ENCODE results near the gene HPS1.

DNA sequence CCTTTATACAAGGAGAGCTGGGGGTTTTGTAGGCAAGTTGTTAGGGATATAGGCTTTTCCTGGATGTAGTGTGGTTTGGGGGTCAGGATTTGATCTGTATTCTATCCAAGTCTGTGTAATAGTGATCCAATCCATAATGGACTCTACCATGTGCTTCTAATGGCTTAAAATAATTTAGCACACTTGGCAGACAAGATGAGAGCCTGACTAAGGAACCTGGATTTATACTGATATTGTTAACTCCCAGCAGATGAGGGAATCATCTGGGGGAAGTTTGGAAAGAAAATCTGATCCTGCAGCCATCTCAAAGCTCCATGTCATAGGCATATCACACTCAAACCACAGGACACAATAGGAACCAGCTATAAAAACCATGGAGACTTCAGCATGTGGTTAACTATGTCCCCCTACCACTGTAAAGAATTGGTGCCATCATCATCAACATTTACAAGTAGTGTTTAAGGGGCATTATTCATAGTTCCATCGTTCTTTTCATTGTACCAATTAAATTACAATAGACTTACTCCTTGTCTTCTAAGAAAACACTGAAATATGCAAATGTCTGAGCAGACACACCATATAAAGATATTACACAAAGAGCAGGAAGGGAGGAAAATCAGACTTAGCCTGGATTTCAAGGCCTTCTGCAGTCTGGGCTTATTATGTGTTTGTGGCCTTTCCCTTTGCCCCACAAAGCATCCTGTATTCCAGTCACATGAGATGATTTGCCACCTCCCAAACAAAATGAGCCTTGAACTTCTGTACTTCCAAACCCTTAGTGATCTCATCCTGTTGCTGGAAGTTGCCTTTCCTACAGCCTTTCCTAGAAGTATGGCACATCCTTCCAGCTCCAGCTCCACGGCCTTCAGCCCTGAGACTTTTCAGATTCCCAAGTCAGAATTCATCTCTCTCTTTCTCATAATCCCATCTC lies 22.5 kb upstream of the HPS1 start:
- TF ChIP-seq, protein P1, sequence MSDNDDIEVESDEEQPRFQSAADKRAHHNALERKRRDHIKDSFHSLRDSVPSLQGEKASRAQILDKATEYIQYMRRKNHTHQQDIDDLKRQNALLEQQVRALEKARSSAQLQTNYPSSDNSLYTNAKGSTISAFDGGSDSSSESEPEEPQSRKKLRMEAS (IDR thresholded peaks at IDR 0.05) = no peak
- no peak for TF ChIP-seq ZBTB7A (IDR thresholded peaks at IDR 0.05; ENCODE audit: low read depth)
- TF ChIP-seq RAD21 (IDR thresholded peaks at IDR 0.05; ENCODE audit: low read depth) = no peak
- TF ChIP-seq EP300 (IDR thresholded peaks at IDR 0.05; ENCODE audit: borderline replicate concordance) = no peak
- TF ChIP-seq USF1 (IDR thresholded peaks at IDR 0.05) = no peak
- no peak for TF ChIP-seq NFIC (IDR thresholded peaks at IDR 0.05)
- no peak for TF ChIP-seq YY1 (IDR thresholded peaks at IDR 0.05; ENCODE audit: low read depth)
- no peak for TF ChIP-seq TEAD4 (IDR thresholded peaks at IDR 0.05)
- no peak for TF ChIP-seq FOXM1 (IDR thresholded peaks at IDR 0.05; ENCODE audit: borderline replicate concordance, low read depth)
- no peak for TF ChIP-seq EGR1 (IDR thresholded peaks at IDR 0.05)
- TF ChIP-seq, protein P2, sequence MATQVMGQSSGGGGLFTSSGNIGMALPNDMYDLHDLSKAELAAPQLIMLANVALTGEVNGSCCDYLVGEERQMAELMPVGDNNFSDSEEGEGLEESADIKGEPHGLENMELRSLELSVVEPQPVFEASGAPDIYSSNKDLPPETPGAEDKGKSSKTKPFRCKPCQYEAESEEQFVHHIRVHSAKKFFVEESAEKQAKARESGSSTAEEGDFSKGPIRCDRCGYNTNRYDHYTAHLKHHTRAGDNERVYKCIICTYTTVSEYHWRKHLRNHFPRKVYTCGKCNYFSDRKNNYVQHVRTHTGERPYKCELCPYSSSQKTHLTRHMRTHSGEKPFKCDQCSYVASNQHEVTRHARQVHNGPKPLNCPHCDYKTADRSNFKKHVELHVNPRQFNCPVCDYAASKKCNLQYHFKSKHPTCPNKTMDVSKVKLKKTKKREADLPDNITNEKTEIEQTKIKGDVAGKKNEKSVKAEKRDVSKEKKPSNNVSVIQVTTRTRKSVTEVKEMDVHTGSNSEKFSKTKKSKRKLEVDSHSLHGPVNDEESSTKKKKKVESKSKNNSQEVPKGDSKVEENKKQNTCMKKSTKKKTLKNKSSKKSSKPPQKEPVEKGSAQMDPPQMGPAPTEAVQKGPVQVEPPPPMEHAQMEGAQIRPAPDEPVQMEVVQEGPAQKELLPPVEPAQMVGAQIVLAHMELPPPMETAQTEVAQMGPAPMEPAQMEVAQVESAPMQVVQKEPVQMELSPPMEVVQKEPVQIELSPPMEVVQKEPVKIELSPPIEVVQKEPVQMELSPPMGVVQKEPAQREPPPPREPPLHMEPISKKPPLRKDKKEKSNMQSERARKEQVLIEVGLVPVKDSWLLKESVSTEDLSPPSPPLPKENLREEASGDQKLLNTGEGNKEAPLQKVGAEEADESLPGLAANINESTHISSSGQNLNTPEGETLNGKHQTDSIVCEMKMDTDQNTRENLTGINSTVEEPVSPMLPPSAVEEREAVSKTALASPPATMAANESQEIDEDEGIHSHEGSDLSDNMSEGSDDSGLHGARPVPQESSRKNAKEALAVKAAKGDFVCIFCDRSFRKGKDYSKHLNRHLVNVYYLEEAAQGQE (IDR thresholded peaks at IDR 0.05; ENCODE audit: low read depth) = no peak
- TF ChIP-seq TAF1 (IDR thresholded peaks at IDR 0.05; ENCODE audit: low read depth) = no peak
- no peak for TF ChIP-seq CEBPB (IDR thresholded peaks at IDR 0.05)
- TF ChIP-seq TCF12 (IDR thresholded peaks at IDR 0.05; ENCODE audit: low read depth) = no peak
